ENCODE results near the gene GTF3C1. TPM values are rescaled to one million over a fixed set of nuclear protein-coding genes. Genes with fewer than 3 reads are reported as not detected.

GTF3C1 gene
- total and polyA plus RNA-seq, 4 donors, result 33.5 to 84.0 (median 67.5) TPM

- no peak for TF ChIP-seq CTCF (IDR thresholded peaks at IDR 0.05; ENCODE audit: control extremely low read depth, extremely low read depth)
- H3K4me3 ChIP-seq, result no peak overlapping the region
- no peak overlapping the region for H3K27ac ChIP-seq (ENCODE audit: low read depth in 1 of 2, low read length in 1 of 2)
- DNase-seq, result no peak
- no peak overlapping the region for H3K9ac ChIP-seq (ENCODE audit: insufficient read depth in 1 of 2, low read length in 2 of 2)
- WGBS, 2 donors, result 98 to 100% methylated on average over 4 of the region's 4 CpGs
- peaks cover 0 to 4% (median 2%) of the 10 kb centered on the region in 4 donors for H3K9me3 ChIP-seq (ENCODE audit: control insufficient read depth in 4 of 4, insufficient read depth in 3 of 4, low read length in 3 of 4)
- no peaks in the 10 kb centered on the region for H3K27me3 ChIP-seq (ENCODE audit: control insufficient read depth in 3 of 3, insufficient read depth in 3 of 3, low read length in 2 of 3)
- H3K4me1 ChIP-seq (ENCODE audit: control insufficient read depth in 5 of 5, insufficient read depth in 5 of 5, low read length in 5 of 5), result peaks cover 2 to 20% (median 6%) of the 10 kb centered on the region in 5 donors
- no peak for ATAC-seq (ENCODE audit: insufficient read depth, low FRiP score)
- peaks cover 23 to 90% (median 70%) of the 10 kb centered on the region in 4 donors for H3K36me3 ChIP-seq (ENCODE audit: control insufficient read depth in 4 of 4, insufficient read depth in 4 of 4, low read length in 4 of 4)
Measured at GRCh38 chr16:27528294-27528693, 21.4 kb downstream of the GTF3C1 start.

- no peak for ATAC-seq (ENCODE audit: insufficient read depth, low FRiP score)
- Histone ChIP-seq H3K9ac (ENCODE audit: insufficient read depth in 1 of 2, low read length in 2 of 2) (no peak overlapping the region), H3K27ac (ENCODE audit: low read depth in 1 of 2, low read length in 1 of 2) (no peak overlapping the region), H3K9me3 (ENCODE audit: control insufficient read depth in 4 of 4, insufficient read depth in 3 of 4, low read length in 3 of 4) (peaks cover 0 to 4% (median 2%) of the 10 kb centered on the region in 4 donors), H3K36me3 (ENCODE audit: control insufficient read depth in 4 of 4, insufficient read depth in 4 of 4, low read length in 4 of 4) (peaks cover 18 to 70% (median 54%) of the 10 kb centered on the region in 4 donors), H3K27me3 (ENCODE audit: control insufficient read depth in 3 of 3, insufficient read depth in 3 of 3, low read length in 2 of 3) (no peaks in the 10 kb centered on the region), H3K4me3 (no peak overlapping the region), H3K4me1 (ENCODE audit: control insufficient read depth in 5 of 5, insufficient read depth in 5 of 5, low read length in 5 of 5) (peaks cover 2 to 26% (median 6%) of the 10 kb centered on the region in 5 donors)
- WGBS, 2 donors, result 85 to 87% methylated on average over 6 of the region's 6 CpGs
- DNase-seq, result peak; percentile 91 to 95 (median 93)
- no peak for TF ChIP-seq CTCF (IDR thresholded peaks at IDR 0.05; ENCODE audit: control extremely low read depth, extremely low read depth)
Measured at GRCh38 chr16:27526180-27526579, 23.5 kb downstream of the GTF3C1 start.

- no peak for TF ChIP-seq CTCF (IDR thresholded peaks at IDR 0.05; ENCODE audit: control extremely low read depth, extremely low read depth)
- Histone ChIP-seq H3K27me3 (ENCODE audit: control insufficient read depth in 3 of 3, insufficient read depth in 3 of 3, low read length in 2 of 3) (no peaks in the 10 kb centered on the region), H3K9me3 (ENCODE audit: control insufficient read depth in 4 of 4, insufficient read depth in 3 of 4, low read length in 3 of 4) (peaks cover 0 to 4% (median 2%) of the 10 kb centered on the region in 4 donors), H3K36me3 (ENCODE audit: control insufficient read depth in 4 of 4, insufficient read depth in 4 of 4, low read length in 4 of 4) (peaks cover 8 to 55% (median 45%) of the 10 kb centered on the region in 4 donors), H3K4me3 (no peak overlapping the region), H3K27ac (ENCODE audit: low read depth in 1 of 2, low read length in 1 of 2) (peak overlapping the region in 1 of 2 donors; percentile 79), H3K4me1 (ENCODE audit: control insufficient read depth in 5 of 5, insufficient read depth in 5 of 5, low read length in 5 of 5) (peaks cover 3 to 24% (median 6%) of the 10 kb centered on the region in 5 donors), H3K9ac (ENCODE audit: insufficient read depth in 1 of 2, low read length in 2 of 2) (no peak overlapping the region)
- WGBS, 2 donors, result 83 to 87% methylated on average over 6 of the region's 6 CpGs
- DNase-seq (no peak), ATAC-seq (ENCODE audit: insufficient read depth, low FRiP score) (no peak)
Measured at GRCh38 chr16:27522173-27522707, 27.5 kb downstream of the GTF3C1 start.

Measured in lung (tissue), 12 donors.